GM18870 (cell line): Measurements from ENCODE around the gene ANKRD36C.
"Not testable (repeated sequence)": the region's sequence is repeated elsewhere in the genome, so short reads cannot be mapped to it uniquely, and the experiment has no call there.

ENCODE experiments used
- ATAC-seq: cut with Tn5 transposase; IDR thresholded peaks from one replicate; pipeline ENCODE4 v1.9.1; 2021; ENCODE audit warnings: moderate library complexity; ENCODE audit not compliant: unreplicated experiment

The ANKRD36C gene

GRCh38 chr2:95991351-95992094 is at the start of gene ANKRD36C:
Gene ANKRD36C (minus strand): TSS chr2:95991824. CDS start chr2:95991708, 116 bp downstream.
- ATAC-seq, result peak; percentile 62

- not testable (repeated sequence) for ATAC-seq
These were observed 43.9 kb upstream of the ANKRD36C start for GRCh38 chr2:96035554-96035953.

- ATAC-seq, result not testable (repeated sequence)
These were observed 43.2 kb upstream of the ANKRD36C start, which contains the start of gene GPAT2 for GRCh38 chr2:96034792-96035191. Gene GPAT2 (minus strand): TSS chr2:96034916. CDS start chr2:96032359, 2,557 bp downstream.

GRCh38 chr2:96033997-96034396 is 42.4 kb upstream of the ANKRD36C start:
- ATAC-seq, result not testable (repeated sequence)

GRCh38 chr2:96027725-96028325 is 36.2 kb upstream of the ANKRD36C start:
- ATAC-seq, result not testable (repeated sequence)

- not testable (repeated sequence) for ATAC-seq
These were observed 34.1 kb upstream of the ANKRD36C start for GRCh38 chr2:96025755-96026154.

GRCh38 chr2:96025194-96025492 is 33.5 kb upstream of the ANKRD36C start:
- no peak for ATAC-seq

GRCh38 chr2:96024336-96025193 is 32.9 kb upstream of the ANKRD36C start:
- no peak for ATAC-seq

GRCh38 chr2:96023701-96024100 is 32.1 kb upstream of the ANKRD36C start:
- ATAC-seq, result not testable (repeated sequence)

GRCh38 chr2:96022701-96023447 is 31.2 kb upstream of the ANKRD36C start:
- ATAC-seq, result not testable (repeated sequence)

GRCh38 chr2:96022126-96022525 is 30.5 kb upstream of the ANKRD36C start:
- ATAC-seq, result not testable (repeated sequence)

- ATAC-seq, result not testable (repeated sequence)
These were observed 29.5 kb upstream of the ANKRD36C start for GRCh38 chr2:96021142-96021541.

GRCh38 chr2:96019909-96020590 is 28.4 kb upstream of the ANKRD36C start:
- ATAC-seq, result not testable (repeated sequence)

- ATAC-seq, result not testable (repeated sequence)
These were observed 24.7 kb upstream of the ANKRD36C start for GRCh38 chr2:96016321-96016720.

- not testable (repeated sequence) for ATAC-seq
These were observed 21.2 kb upstream of the ANKRD36C start for GRCh38 chr2:96012792-96013264.

GRCh38 chr2:96012086-96012791 is 20.6 kb upstream of the ANKRD36C start:
- ATAC-seq, result not testable (repeated sequence)

GRCh38 chr2:96011129-96011455 is 19.5 kb upstream of the ANKRD36C start:
- not testable (repeated sequence) for ATAC-seq

- peak; percentile 85 for ATAC-seq
These were observed 18.9 kb upstream of the ANKRD36C start for GRCh38 chr2:96010320-96011128.

GRCh38 chr2:96009833-96010232 is 18.2 kb upstream of the ANKRD36C start:
- ATAC-seq, result not testable (repeated sequence)
